IPS-NIHi7 (cell line): ENCODE measurements around the gene CCND1.
"Not testable (repeated sequence)": the region's sequence is repeated elsewhere in the genome, so short reads cannot be mapped to it uniquely, and the experiment has no call there.

Source experiments
- DNase-seq: peaks from one replicate; pipeline ENCODE4 v3.0.0; 2012; ENCODE audit warnings: mixed read lengths; ENCODE audit errors: extremely low spot score

CCND1 gene

GRCh38 chr11:69617682-69618081 is 23.3 kb upstream of the CCND1 start:
- no peak for DNase-seq

GRCh38 chr11:69618237-69618636 is 22.7 kb upstream of the CCND1 start:
- DNase-seq, result no peak

GRCh38 chr11:69620683-69621290 is 20.2 kb upstream of the CCND1 start:
- no peak for DNase-seq

DNA sequence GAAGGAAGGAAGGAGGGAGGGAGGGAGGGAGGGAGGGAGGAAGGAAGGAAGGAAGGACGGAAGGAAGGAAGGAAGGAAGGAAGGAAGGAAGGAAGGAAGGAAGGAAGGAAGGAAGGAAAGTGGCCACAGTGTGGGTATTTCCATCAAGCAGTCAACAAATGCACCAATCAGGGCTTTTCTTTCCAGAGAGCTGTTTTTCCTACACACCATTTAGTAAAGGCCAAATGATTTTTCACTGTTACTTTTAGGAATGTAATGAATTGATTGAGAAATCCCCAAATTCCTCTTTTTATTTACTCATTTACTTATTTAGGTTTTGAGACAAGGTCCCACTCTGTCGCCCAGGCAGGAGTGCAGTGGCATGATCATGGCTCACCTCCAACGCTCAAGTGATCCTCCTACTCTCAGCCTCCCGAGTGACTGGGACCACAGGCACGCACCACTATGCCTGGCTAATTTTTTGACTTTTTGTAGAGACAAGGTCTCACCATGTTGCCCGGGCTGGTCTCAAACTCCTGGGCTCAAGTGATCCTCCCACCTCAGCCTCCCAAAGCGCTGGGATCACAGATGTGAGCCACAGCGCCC is 18.8 kb upstream of the CCND1 start:
- DNase-seq, result not testable (repeated sequence)

GRCh38 chr11:69624293-69624692 is 16.7 kb upstream of the CCND1 start:
- DNase-seq, result no peak

DNA sequence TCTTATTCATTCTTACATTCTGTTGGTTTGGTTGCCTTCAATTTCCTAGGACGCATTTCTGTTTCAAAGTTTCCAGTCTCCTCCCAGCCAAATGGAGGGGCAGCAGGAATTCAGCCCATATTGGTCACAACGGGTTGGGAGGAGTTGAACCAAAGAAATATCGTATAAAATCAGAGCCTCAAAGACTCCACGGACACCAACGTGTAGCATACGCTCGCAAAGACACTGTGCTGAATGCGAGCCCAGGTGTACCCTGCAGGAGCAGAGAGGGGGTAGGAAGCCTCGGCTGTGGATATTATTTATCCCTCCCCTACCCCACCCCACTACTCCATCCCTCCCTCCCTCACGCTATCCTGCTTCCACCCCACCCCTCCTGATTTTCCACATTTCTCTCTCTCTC is 15.5 kb upstream of the CCND1 start:
- no peak for DNase-seq

GRCh38 chr11:69627551-69627950 is 13.4 kb upstream of the CCND1 start:
- no peak for DNase-seq

DNA sequence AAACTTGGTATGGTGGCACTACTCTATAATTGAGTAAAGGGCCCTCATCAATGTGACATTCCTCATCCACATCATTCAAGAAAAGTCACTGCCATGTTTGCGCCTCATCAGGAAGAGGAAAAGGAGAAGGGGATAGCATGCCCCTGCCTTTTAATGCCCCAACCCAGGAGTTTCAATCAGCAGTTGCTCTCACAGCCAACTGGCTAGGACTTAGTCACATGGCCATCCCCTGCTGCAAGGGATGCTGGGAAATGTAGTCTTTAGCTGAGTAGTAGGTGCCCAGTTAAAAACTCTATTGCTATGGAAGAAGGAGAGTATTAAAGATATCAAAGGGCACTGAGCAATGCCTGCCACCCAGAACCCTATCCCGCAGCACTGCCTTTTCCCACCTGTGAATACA is 10.9 kb upstream of the CCND1 start:
- DNase-seq, result no peak

DNA sequence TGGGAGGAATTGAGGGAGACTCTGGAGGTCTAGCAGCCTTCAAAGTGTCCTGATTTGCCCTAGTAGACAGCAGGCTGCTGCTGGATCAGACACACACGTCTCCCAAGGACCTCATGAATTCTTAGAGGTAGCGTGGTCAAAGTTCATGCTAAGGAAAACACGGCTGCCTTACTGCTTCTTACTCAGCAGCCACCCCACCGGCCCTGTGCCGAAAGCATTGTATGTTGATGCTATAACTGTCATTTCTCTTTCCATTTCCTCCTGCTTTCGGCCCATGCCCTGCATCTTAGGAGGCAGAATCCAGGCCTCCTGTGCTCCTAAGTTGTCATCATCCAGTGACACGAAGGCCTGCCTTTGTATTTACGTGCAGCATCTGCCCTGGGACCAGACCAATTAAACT is 10.5 kb upstream of the CCND1 start:
- no peak for DNase-seq

- no peak for DNase-seq
Measured at GRCh38 chr11:69632900-69633299, 8.1 kb upstream of the CCND1 start.

DNA sequence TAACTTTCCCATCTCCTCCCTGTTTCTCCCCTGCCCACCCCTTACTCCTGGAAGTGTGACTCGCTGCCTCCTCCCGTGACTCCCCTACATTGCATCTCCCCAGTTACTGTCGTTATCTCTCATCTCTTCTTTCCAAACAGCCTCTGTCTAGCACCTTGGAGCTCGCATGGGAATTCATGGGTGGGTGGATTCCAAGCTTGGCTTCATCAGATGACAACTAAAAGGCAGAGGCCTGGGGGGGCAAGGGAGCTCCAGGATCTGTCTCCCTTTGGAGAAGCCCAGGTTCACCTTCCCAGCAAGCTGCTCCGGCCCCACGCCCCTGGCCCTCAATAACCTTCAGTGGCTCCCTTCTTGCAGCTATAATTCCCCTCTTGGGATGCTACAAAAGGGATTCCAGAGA is 6.9 kb upstream of the CCND1 start:
- DNase-seq, result no peak

DNA sequence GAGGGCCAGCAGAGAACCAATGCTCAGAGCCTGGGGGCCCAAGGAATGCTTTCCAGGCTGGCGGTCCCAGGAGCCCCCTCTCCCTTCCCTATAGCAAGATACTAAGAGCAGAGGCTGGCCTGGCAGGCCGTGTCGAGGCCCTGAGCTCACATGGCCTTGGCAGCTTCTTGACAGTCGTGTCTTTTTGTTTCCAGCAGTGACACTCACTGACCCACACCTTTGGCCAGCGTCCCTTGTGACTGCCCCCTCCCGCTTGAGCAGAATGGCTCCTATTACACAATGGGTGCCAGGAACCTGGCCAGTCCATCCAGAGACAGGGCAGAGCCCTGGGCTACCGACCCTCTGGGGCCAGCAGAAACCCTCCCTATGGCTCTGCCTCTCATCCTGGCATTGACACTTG is 6.4 kb upstream of the CCND1 start:
- DNase-seq, result no peak

- DNase-seq, result no peak
Measured at GRCh38 chr11:69635195-69635594, 5.8 kb upstream of the CCND1 start.

DNA sequence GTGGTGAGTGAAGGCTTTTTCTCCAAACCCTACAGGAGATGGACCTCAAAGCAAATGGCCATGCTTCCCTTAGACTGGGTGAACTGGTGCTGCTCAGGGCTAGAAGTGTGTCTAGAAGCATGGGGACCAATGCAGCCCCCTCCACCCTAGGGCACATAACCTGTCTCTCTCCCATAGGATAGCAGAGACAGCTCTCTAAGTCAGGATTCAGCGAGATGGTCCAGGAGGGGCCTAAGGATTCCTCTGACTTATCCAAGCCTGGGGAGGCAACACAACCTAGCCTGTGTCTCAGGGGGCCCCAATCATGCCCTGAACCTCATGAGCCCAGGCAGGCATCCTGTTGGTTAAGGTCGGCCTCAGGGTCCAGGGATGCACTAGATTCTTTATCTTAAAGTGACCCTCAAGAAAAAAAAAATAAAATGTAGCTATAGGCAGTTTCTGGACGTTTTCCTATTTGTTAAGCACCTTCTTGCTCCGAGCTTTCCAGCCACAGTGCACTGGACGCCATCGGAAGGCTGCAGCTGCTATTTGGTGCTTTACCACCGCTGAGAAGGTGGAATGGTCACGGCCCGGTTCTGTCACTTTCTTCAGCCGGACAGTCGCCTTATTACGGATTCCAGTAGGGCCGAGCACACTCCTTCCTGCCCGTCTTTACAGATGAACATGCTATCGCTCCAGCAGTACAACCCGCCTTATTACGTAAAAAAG is 5.0 kb upstream of the CCND1 start:
- no peak for DNase-seq

GRCh38 chr11:69636512-69637197 is 4.3 kb upstream of the CCND1 start:
- peak; percentile 70 for DNase-seq

DNA sequence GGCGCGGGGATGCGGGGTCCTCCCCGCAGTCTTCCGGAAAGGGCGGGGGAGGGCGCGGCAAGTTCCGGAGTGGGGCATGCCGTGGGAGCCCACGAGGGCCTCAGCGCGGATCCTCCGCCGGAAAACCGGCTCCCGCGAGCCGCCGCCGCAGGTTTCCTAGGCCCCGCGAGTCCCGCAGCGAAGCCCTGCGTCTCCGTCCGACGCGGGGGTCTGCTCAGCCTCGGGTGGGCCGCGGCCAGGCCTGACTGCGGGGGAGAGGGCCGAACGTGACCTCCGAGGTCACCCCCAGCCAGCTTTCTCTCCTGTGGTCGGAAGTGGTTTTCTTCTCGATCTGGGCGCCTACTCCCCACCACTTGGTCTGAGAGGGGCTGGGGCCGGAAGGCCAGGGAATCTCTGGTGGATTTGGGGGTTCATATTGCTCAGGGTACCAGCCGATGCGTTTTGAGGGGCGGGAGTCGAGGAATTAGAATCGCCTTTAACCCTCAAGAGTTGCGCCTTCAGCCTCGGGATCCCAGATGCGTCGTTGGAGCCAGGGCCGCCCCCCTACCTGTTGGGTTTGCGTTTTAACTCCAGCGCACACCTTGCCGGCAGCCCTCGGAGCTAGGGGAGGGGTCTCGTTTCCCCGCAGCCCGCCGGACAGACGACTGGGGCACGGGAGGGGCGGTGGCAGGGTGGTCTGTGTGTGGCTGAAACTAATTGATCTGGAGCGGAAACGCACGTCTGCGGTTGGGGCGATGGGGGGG is 3.6 kb upstream of the CCND1 start:
- DNase-seq, result no peak

DNA sequence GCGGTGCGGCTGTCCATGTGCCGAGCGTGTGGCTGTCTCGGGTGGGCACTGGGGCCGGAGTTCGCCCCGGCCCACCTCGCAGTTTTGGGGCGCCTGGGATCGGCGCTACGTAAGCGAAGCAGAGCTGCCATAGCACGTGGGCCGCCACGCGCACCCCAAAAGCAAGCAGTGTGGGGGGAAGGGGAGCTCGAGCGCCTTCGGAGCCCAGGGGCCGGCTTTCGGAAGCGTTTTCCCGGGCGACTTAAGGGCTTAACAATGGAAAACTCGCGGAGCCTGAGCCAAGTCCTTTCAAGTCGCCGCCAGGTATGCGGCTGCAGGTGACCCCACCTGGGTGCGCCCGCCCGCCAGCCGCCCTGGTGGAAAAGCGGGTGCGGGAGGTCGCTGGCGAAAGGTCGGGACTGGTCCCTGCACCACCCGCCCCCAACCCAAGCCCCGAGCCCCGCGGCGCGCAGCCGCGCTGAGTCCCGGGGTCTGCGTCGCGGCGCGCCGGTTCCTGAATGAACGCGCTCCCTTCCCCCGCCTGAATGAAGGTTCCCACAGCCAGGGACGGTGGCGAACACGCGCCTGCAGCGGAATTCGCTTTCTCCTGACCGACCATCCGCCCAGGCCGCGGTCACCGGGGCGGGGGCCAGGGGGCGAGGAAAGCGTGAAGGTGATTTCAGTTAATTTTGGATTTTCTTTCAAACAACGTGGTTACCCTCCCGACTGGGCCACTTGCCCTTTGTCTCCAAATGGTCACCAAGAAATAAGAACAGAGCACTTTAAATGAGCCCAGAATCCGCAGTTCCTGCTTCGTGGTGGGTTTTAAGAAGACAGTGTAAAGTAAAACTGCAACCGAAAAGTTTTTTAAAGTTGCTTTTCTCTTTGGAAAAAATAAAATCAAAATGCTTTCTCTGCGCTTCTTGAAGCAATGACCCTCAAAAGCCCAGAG is 2.8 kb upstream of the CCND1 start:
- peak; percentile 70 for DNase-seq

DNA sequence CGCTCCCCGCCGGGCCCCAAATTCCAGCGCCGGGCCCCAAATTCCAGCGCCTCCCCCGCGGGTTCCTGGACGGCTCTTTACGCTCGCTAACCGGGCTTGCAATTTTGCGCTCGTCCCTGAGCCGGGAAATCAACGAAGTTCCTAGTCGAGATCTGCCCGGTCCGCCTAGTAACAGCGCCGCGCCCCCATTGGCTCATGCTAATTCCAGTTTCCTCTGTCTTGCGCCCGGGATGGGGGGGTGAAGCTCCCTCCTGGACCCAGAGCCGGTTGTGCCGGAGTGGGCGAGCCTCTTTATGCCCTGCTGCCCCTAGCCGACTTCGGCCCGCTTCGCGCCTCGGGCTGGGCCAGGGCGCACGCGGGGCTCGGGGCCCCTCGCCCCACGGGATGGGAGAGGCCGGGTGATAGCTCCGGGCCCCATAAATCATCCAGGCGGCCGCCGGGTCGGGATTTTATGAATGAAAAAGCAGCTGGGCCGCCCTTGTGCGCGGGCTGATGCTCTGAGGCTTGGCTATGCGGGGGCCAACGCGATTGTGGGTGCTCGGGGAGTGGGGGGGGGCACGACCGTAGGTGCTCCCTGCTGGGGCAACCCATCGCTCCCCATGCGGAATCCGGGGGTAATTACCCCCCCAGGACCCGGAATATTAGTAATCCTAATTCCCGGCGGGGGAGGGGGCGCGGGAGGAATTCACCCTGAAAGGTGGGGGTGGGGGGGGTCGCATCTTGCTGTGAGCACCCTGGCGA is 1.8 kb upstream of the CCND1 start:
- peak; percentile 86 for DNase-seq

DNA sequence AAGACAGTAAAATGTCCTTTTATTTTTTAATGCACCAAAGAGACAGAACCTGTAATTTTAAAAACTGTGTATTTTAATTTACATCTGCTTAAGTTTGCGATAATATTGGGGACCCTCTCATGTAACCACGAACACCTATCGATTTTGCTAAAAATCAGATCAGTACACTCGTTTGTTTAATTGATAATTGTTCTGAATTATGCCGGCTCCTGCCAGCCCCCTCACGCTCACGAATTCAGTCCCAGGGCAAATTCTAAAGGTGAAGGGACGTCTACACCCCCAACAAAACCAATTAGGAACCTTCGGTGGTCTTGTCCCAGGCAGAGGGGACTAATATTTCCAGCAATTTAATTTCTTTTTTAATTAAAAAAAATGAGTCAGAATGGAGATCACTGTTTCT is 1.1 kb upstream of the CCND1 start:
- no peak for DNase-seq

GRCh38 chr11:69640260-69640994 is 529 bp upstream of the CCND1 start:
- DNase-seq, result no peak
